Sigmoid colon (tissue), 4 donors: ENCODE data around the gene IFI27L2.

ENCODE experiments used
- EP300 ChIP-seq, 4 donors: sonication (generic); formaldehyde crosslinking; IDR thresholded peaks; one replicate each; pipeline ENCODE4 v1.6.1; 2017; ENCODE audit warnings: antibody characterized with exemption in 4 of 4
- POLR2A ChIP-seq, 2 donors: fragments of 450-650 bp; IDR thresholded peaks; one replicate each; pipeline ENCODE4 v1.6.1; 2016; ENCODE audit warnings: antibody characterized with exemption in 2 of 2, mild to moderate bottlenecking in 2 of 2, moderate library complexity in 2 of 2
- POLR2AphosphoS5 ChIP-seq, 4 donors: sonication (generic); formaldehyde crosslinking; IDR thresholded peaks; one replicate each; pipeline ENCODE4 v1.6.1; 2017; ENCODE audit warnings: antibody characterized with exemption in 4 of 4
- TF ChIP-seq, protein P1 (sequence below), 4 experiments: fragments of 450-650 bp in 3 of 4; fragments of 200-600 bp in 1 of 4; IDR thresholded peaks; one replicate each; pipeline ENCODE4 v1.5.1; 2016 to 2019; ENCODE audit warnings: antibody characterized with exemption in 4 of 4, mild to moderate bottlenecking in 3 of 4, moderate library complexity in 2 of 4

GRCh38 chr14:94175011-94175745 is 45.8 kb upstream of the IFI27L2 start:
- no peak for TF ChIP-seq POLR2A (IDR thresholded peaks at IDR 0.05)
- TF ChIP-seq, protein P1, sequence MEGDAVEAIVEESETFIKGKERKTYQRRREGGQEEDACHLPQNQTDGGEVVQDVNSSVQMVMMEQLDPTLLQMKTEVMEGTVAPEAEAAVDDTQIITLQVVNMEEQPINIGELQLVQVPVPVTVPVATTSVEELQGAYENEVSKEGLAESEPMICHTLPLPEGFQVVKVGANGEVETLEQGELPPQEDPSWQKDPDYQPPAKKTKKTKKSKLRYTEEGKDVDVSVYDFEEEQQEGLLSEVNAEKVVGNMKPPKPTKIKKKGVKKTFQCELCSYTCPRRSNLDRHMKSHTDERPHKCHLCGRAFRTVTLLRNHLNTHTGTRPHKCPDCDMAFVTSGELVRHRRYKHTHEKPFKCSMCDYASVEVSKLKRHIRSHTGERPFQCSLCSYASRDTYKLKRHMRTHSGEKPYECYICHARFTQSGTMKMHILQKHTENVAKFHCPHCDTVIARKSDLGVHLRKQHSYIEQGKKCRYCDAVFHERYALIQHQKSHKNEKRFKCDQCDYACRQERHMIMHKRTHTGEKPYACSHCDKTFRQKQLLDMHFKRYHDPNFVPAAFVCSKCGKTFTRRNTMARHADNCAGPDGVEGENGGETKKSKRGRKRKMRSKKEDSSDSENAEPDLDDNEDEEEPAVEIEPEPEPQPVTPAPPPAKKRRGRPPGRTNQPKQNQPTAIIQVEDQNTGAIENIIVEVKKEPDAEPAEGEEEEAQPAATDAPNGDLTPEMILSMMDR (IDR thresholded peaks at IDR 0.05), result no peak
- no peak for TF ChIP-seq EP300 (IDR thresholded peaks at IDR 0.05)
- TF ChIP-seq POLR2AphosphoS5 (IDR thresholded peaks at IDR 0.05), result no peak
